ENCODE data around the gene SORCS2.

The SORCS2 gene

GRCh38 chr4:7371210-7371941, 179.0 kb downstream of the SORCS2 start:
- H3K27me3 Mint-ChIP-seq, result peaks cover 60 to 86% of the 10 kb centered on the region in 2 donors
- H3K9me3 Mint-ChIP-seq, result no peaks in the 10 kb centered on the region
- ATAC-seq (replicated peaks) (no peak), DNase-seq (no peak)
- H3K4me3 Mint-ChIP-seq, result no peak overlapping the region
- H3K27ac Mint-ChIP-seq, result no peak overlapping the region
- peaks cover 0 to 4% of the 10 kb centered on the region in 2 donors for H3K4me1 Mint-ChIP-seq (ENCODE audit: low read depth in 2 of 2)
- H3K36me3 Mint-ChIP-seq (ENCODE audit: insufficient read depth), result no peaks in the 10 kb centered on the region

GRCh38 chr4:7372673-7373072, 180.3 kb downstream of the SORCS2 start:
- DNase-seq (no peak), ATAC-seq (replicated peaks) (no peak)
- Mint-ChIP-seq H3K27ac (no peak overlapping the region), H3K36me3 (ENCODE audit: insufficient read depth) (no peaks in the 10 kb centered on the region), H3K27me3 (peaks cover 73 to 88% of the 10 kb centered on the region in 2 donors), H3K4me1 (ENCODE audit: low read depth in 2 of 2) (peaks cover 3% of the 10 kb centered on the region in 2 donors), H3K9me3 (no peaks in the 10 kb centered on the region), H3K4me3 (no peak overlapping the region)

GRCh38 chr4:7374571-7374970, 182.2 kb downstream of the SORCS2 start:
- Mint-ChIP-seq H3K4me1 (ENCODE audit: low read depth in 2 of 2) (peaks cover 3 to 4% of the 10 kb centered on the region in 2 donors), H3K36me3 (ENCODE audit: insufficient read depth) (no peaks in the 10 kb centered on the region), H3K27ac (no peak overlapping the region), H3K9me3 (no peaks in the 10 kb centered on the region), H3K4me3 (no peak overlapping the region), H3K27me3 (peaks cover 73 to 93% of the 10 kb centered on the region in 2 donors)
- DNase-seq (no peak), ATAC-seq (replicated peaks) (no peak)

- Mint-ChIP-seq H3K36me3 (ENCODE audit: insufficient read depth) (no peaks in the 10 kb centered on the region), H3K27ac (no peak overlapping the region), H3K4me3 (no peak overlapping the region), H3K4me1 (ENCODE audit: low read depth in 2 of 2) (peaks cover 3 to 4% of the 10 kb centered on the region in 2 donors), H3K27me3 (peaks cover 70 to 92% of the 10 kb centered on the region in 2 donors), H3K9me3 (no peaks in the 10 kb centered on the region)
- ATAC-seq (replicated peaks) (no peak), DNase-seq (no peak)
Measured at GRCh38 chr4:7375427-7375826, 183.1 kb downstream of the SORCS2 start.

GRCh38 chr4:7377223-7377865, 185.0 kb downstream of the SORCS2 start:
- Mint-ChIP-seq H3K4me1 (ENCODE audit: low read depth in 2 of 2) (peaks cover 3 to 4% of the 10 kb centered on the region in 2 donors), H3K36me3 (ENCODE audit: insufficient read depth) (no peaks in the 10 kb centered on the region), H3K4me3 (no peak overlapping the region), H3K27me3 (peaks cover 66 to 92% of the 10 kb centered on the region in 2 donors), H3K27ac (no peak overlapping the region), H3K9me3 (no peaks in the 10 kb centered on the region)
- DNase-seq (no peak), ATAC-seq (replicated peaks) (no peak)

- Mint-ChIP-seq H3K27ac (no peak overlapping the region), H3K27me3 (peaks cover 59 to 83% of the 10 kb centered on the region in 2 donors), H3K4me1 (ENCODE audit: low read depth in 2 of 2) (peaks cover 3 to 4% of the 10 kb centered on the region in 2 donors), H3K36me3 (ENCODE audit: insufficient read depth) (no peaks in the 10 kb centered on the region), H3K9me3 (no peaks in the 10 kb centered on the region), H3K4me3 (no peak overlapping the region)
- no peak for DNase-seq
- no peak for ATAC-seq (replicated peaks)
Measured at GRCh38 chr4:7379186-7379585, 186.8 kb downstream of the SORCS2 start.

GRCh38 chr4:7379719-7380118, 187.4 kb downstream of the SORCS2 start:
- DNase-seq (no peak), ATAC-seq (replicated peaks) (no peak)
- peaks cover 3 to 4% of the 10 kb centered on the region in 2 donors for H3K4me1 Mint-ChIP-seq (ENCODE audit: low read depth in 2 of 2)
- H3K36me3 Mint-ChIP-seq (ENCODE audit: insufficient read depth), result no peaks in the 10 kb centered on the region
- H3K27ac Mint-ChIP-seq, result no peak overlapping the region
- peaks cover 59 to 78% of the 10 kb centered on the region in 2 donors for H3K27me3 Mint-ChIP-seq
- no peaks in the 10 kb centered on the region for H3K9me3 Mint-ChIP-seq
- no peak overlapping the region for H3K4me3 Mint-ChIP-seq

- Mint-ChIP-seq H3K36me3 (ENCODE audit: insufficient read depth) (no peaks in the 10 kb centered on the region), H3K27ac (no peak overlapping the region), H3K9me3 (no peaks in the 10 kb centered on the region), H3K4me1 (ENCODE audit: low read depth in 2 of 2) (peaks cover 3 to 4% of the 10 kb centered on the region in 2 donors), H3K4me3 (no peak overlapping the region), H3K27me3 (peaks cover 46 to 62% of the 10 kb centered on the region in 2 donors)
- ATAC-seq (replicated peaks) (no peak), DNase-seq (no peak)
Measured at GRCh38 chr4:7381221-7381889, 189.0 kb downstream of the SORCS2 start.

GRCh38 chr4:7381890-7382633, 189.7 kb downstream of the SORCS2 start:
- H3K27ac Mint-ChIP-seq, result no peak overlapping the region
- no peak for DNase-seq
- H3K27me3 Mint-ChIP-seq, result peaks cover 39 to 55% of the 10 kb centered on the region in 2 donors
- H3K4me1 Mint-ChIP-seq (ENCODE audit: low read depth in 2 of 2), result peaks cover 2 to 4% of the 10 kb centered on the region in 2 donors
- ATAC-seq (replicated peaks), result no peak
- no peaks in the 10 kb centered on the region for H3K9me3 Mint-ChIP-seq
- no peaks in the 10 kb centered on the region for H3K36me3 Mint-ChIP-seq (ENCODE audit: insufficient read depth)
- no peak overlapping the region for H3K4me3 Mint-ChIP-seq

GRCh38 chr4:7382634-7383014, 190.3 kb downstream of the SORCS2 start:
- Mint-ChIP-seq H3K4me1 (ENCODE audit: low read depth in 2 of 2) (peaks cover 0 to 1% of the 10 kb centered on the region in 2 donors), H3K9me3 (peaks cover 0 to 3% of the 10 kb centered on the region in 2 donors), H3K4me3 (no peak overlapping the region), H3K27ac (no peak overlapping the region), H3K27me3 (peaks cover 34 to 49% of the 10 kb centered on the region in 2 donors), H3K36me3 (ENCODE audit: insufficient read depth) (no peaks in the 10 kb centered on the region)
- ATAC-seq (replicated peaks), result no peak
- DNase-seq, result no peak

- Mint-ChIP-seq H3K27me3 (peaks cover 27 to 43% of the 10 kb centered on the region in 2 donors), H3K36me3 (ENCODE audit: insufficient read depth) (no peaks in the 10 kb centered on the region), H3K4me1 (ENCODE audit: low read depth in 2 of 2) (no peaks in the 10 kb centered on the region), H3K27ac (no peak overlapping the region), H3K4me3 (no peak overlapping the region), H3K9me3 (peaks cover 3 to 8% of the 10 kb centered on the region in 2 donors)
- DNase-seq (no peak), ATAC-seq (replicated peaks) (no peak)
Measured at GRCh38 chr4:7383266-7383665, 190.9 kb downstream of the SORCS2 start.

GRCh38 chr4:7384003-7384928, 191.9 kb downstream of the SORCS2 start:
- H3K27me3 Mint-ChIP-seq, result peaks cover 20 to 35% of the 10 kb centered on the region in 2 donors
- ATAC-seq (replicated peaks), result no peak
- H3K4me1 Mint-ChIP-seq (ENCODE audit: low read depth in 2 of 2), result no peaks in the 10 kb centered on the region
- no peaks in the 10 kb centered on the region for H3K36me3 Mint-ChIP-seq (ENCODE audit: insufficient read depth)
- H3K4me3 Mint-ChIP-seq, result no peak overlapping the region
- peaks cover 3 to 8% of the 10 kb centered on the region in 2 donors for H3K9me3 Mint-ChIP-seq
- H3K27ac Mint-ChIP-seq, result no peak overlapping the region
- no peak for DNase-seq
